HK-2 (cell line): ENCODE measurements around the gene SERINC1.

Experiments used
- DNase-seq: peaks from one replicate; pipeline ENCODE4 v3.0.0-alpha.2; 2018; ENCODE audit not compliant: unreplicated experiment

Gene SERINC1

GRCh38 chr6:122432816-122433215, 38.8 kb downstream of the SERINC1 start:
- no peak for DNase-seq

GRCh38 chr6:122431780-122432179, 39.8 kb downstream of the SERINC1 start:
- DNase-seq = no peak

- DNase-seq = no peak
Observed at GRCh38 chr6:122429323-122429722, 42.3 kb downstream of the SERINC1 start.

GRCh38 chr6:122428781-122429180, 42.8 kb downstream of the SERINC1 start:
- no peak for DNase-seq

- DNase-seq = no peak
Observed at GRCh38 chr6:122426597-122426996, 45.0 kb downstream of the SERINC1 start.

- DNase-seq = no peak
Observed at GRCh38 chr6:122423734-122424133, 47.9 kb downstream of the SERINC1 start.

- no peak for DNase-seq
Observed at GRCh38 chr6:122422614-122423267, 48.9 kb downstream of the SERINC1 start.

GRCh38 chr6:122422003-122422402, 49.6 kb downstream of the SERINC1 start:
- no peak for DNase-seq

- no peak for DNase-seq
Observed at GRCh38 chr6:122416825-122417224, 54.8 kb downstream of the SERINC1 start.

- DNase-seq = no peak
Observed at GRCh38 chr6:122412001-122412400, 59.6 kb downstream of the SERINC1 start.

GRCh38 chr6:122408702-122409458, 62.7 kb downstream of the SERINC1 start:
- DNase-seq = no peak

GRCh38 chr6:122408240-122408639, 63.4 kb downstream of the SERINC1 start:
- no peak for DNase-seq

GRCh38 chr6:122407712-122408111, 63.9 kb downstream of the SERINC1 start:
- DNase-seq = no peak

GRCh38 chr6:122406187-122406586, 65.4 kb downstream of the SERINC1 start:
- DNase-seq = no peak

GRCh38 chr6:122405417-122405816, 66.2 kb downstream of the SERINC1 start:
- no peak for DNase-seq

- no peak for DNase-seq
Observed at GRCh38 chr6:122404444-122404843, 67.2 kb downstream of the SERINC1 start.

GRCh38 chr6:122401104-122401503, 70.5 kb downstream of the SERINC1 start:
- no peak for DNase-seq

GRCh38 chr6:122400462-122401089, 71.0 kb downstream of the SERINC1 start:
- no peak for DNase-seq

- peak; percentile 29 for DNase-seq
Observed at GRCh38 chr6:122400121-122400450, 71.5 kb downstream of the SERINC1 start.

- peak; percentile 98 for DNase-seq
Observed at GRCh38 chr6:122399348-122400120, 72.1 kb downstream of the SERINC1 start, which contains the start of gene HSF2. TSS of gene HSF2 (plus strand) at chr6:122399652. CDS start at chr6:122399738, 86 bp downstream.

- no peak for DNase-seq
Observed at GRCh38 chr6:122399055-122399347, 72.6 kb downstream of the SERINC1 start.

- no peak for DNase-seq
Observed at GRCh38 chr6:122394016-122394415, 77.6 kb downstream of the SERINC1 start.
